Measurements from ENCODE around the gene PLA2G12A. TPM values are rescaled to one million over a fixed set of nuclear protein-coding genes. Genes with fewer than 3 reads are reported as not detected.
A peak's percentile ranks its signal among the peaks of the same experiment; 100 is the strongest.

Gene PLA2G12A
- polyA plus RNA-seq, 1 of the 3 experiments (the other 2 are of a cell fraction) = 7.9 TPM

DNA sequence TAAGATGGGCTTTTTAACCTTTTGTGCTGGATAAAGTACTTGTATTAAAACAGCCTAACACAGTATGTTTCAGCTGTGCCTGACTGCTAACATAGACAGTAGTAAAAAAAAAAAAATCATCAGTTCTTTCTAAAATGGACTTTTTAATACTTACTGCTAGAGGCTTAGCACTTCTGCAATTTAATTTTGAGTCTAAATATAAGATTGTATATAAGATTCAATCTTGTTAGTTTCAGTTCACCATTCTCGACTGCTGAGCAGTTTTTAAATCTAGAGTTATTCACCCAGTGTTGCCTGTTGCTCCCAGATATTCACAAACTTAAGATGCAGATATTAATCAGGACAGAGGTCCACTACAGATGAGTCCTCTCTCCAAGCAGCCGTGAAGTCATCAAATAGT lies 6.8 kb downstream of the PLA2G12A start (continued):
- TF ChIP-seq, protein P1, sequence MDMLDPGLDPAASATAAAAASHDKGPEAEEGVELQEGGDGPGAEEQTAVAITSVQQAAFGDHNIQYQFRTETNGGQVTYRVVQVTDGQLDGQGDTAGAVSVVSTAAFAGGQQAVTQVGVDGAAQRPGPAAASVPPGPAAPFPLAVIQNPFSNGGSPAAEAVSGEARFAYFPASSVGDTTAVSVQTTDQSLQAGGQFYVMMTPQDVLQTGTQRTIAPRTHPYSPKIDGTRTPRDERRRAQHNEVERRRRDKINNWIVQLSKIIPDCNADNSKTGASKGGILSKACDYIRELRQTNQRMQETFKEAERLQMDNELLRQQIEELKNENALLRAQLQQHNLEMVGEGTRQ (IDR thresholded peaks at IDR 0.05; ENCODE audit: borderline replicate concordance, low read depth, low read length) = no peak
- no peak for TF ChIP-seq TCF12 (IDR thresholded peaks at IDR 0.05)

DNA sequence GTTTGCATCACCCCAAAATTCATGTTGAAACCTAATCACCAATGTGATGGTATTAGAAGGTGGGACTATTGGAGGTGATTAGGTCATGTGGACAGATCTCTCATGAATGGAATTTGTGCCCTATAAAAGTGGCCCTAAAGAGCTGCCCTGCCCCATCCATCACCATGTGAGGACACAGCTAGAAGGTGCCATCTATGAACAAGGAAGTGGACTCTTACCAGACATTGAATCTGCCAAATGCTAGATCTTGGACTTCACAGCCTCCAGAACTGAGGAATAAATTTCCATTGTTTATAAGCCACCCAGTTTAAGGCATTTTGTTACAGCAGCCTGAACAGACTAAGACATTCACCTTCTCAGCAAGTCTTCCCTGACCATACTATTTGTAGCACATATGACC lies 7.5 kb downstream of the PLA2G12A start:
- peaks cover 3 to 9% of the 10 kb centered on the region in 2 experiments for H3K36me3 ChIP-seq (replicated peaks in 1 of 2; ENCODE audit: control insufficient read depth in 1 of 2, insufficient read depth in 2 of 2, low read length in 1 of 2)
- H3K79me2 ChIP-seq (ENCODE audit: insufficient read depth) = no peaks in the 10 kb centered on the region
- H3K9me2 ChIP-seq = no peaks in the 10 kb centered on the region
- DNase-seq = no peak
- H3K9me3 ChIP-seq = no peaks in the 10 kb centered on the region
- no peaks in the 10 kb centered on the region for H3K27me3 ChIP-seq (ENCODE audit: insufficient read depth)
- H3K4me1 ChIP-seq (ENCODE audit: control insufficient read depth in 1 of 2, insufficient read depth in 2 of 2, low read depth in 1 of 2, low read length in 1 of 2) = no peaks in the 10 kb centered on the region
- ChIA-PET CTCF (interaction anchor here (1.3 kb wide), 1 partner anchor 11 kb away, joined by 3 read pairs; no protein-coding TSS in a partner anchor), POLR2A (no interaction called here)
- no peaks in the 10 kb centered on the region for H4K20me1 ChIP-seq (ENCODE audit: insufficient read depth)
- no peak overlapping the region for H3K27ac ChIP-seq (ENCODE audit: low read depth in 2 of 2, low read length in 1 of 2)
- H2AFZ ChIP-seq (ENCODE audit: low read depth) = no peak overlapping the region
- no peak for TF ChIP-seq GATA2 (CRISPR knock-in tag; IDR thresholded peaks at IDR 0.05)
- TF ChIP-seq, protein P2, sequence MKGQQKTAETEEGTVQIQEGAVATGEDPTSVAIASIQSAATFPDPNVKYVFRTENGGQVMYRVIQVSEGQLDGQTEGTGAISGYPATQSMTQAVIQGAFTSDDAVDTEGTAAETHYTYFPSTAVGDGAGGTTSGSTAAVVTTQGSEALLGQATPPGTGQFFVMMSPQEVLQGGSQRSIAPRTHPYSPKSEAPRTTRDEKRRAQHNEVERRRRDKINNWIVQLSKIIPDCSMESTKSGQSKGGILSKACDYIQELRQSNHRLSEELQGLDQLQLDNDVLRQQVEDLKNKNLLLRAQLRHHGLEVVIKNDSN (IDR thresholded peaks at IDR 0.05; ENCODE audit: borderline replicate concordance, low read depth) = no peak
- no peak overlapping the region for H3K4me2 ChIP-seq
- H3K9ac ChIP-seq = no peak overlapping the region
- no peak overlapping the region; a peak in 1 of 4 replicates for H3K4me3 ChIP-seq (ENCODE audit: low read depth in 2 of 2, low read length in 1 of 2)
- no peaks in the 10 kb centered on the region for H3F3A ChIP-seq (replicated peaks; ENCODE audit: insufficient read depth)

DNA sequence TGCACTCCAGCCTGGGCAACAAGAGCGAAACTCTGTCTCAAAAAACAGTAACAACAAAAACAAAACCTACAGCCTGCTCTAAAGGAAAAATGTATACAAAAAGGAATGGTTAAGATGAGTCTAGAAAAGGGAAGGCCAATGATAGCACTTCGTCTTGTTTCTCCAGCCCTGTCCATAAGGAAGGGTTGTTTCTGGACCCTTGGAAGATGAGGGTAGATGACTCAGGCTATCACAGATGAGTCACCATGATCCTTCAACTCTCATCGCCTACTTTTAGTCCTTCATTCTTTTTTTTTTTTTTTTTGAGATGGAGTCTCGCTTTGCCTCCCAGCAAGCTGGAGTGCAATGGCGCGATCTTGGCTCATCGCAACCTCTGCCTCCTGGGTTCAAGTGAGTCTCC lies 8.8 kb downstream of the PLA2G12A start:
- no peaks in the 10 kb centered on the region for H3F3A ChIP-seq (replicated peaks; ENCODE audit: insufficient read depth)
- no peaks in the 10 kb centered on the region for H3K9me2 ChIP-seq
- H4K20me1 ChIP-seq (ENCODE audit: insufficient read depth) = no peaks in the 10 kb centered on the region
- POLR2A ChIA-PET = no interaction called here
- no peaks in the 10 kb centered on the region for H3K4me1 ChIP-seq (ENCODE audit: control insufficient read depth in 1 of 2, insufficient read depth in 2 of 2, low read depth in 1 of 2, low read length in 1 of 2)
- H3K9me3 ChIP-seq = no peaks in the 10 kb centered on the region
- CTCF ChIA-PET = no interaction called here
- H3K36me3 ChIP-seq (replicated peaks in 1 of 2; ENCODE audit: control insufficient read depth in 1 of 2, insufficient read depth in 2 of 2, low read length in 1 of 2) = peaks cover 12 to 16% of the 10 kb centered on the region in 2 experiments
- no peak overlapping the region for H3K4me3 ChIP-seq (ENCODE audit: low read depth in 2 of 2, low read length in 1 of 2)
- DNase-seq = no peak
- no peak overlapping the region for H3K9ac ChIP-seq
- no peak overlapping the region for H3K27ac ChIP-seq (ENCODE audit: low read depth in 2 of 2, low read length in 1 of 2)
- 86% methylated on average over 7 of the region's 7 CpGs for WGBS (ENCODE audit: low lambda C conversion rate)
- no peaks in the 10 kb centered on the region for H3K79me2 ChIP-seq (ENCODE audit: insufficient read depth)
- no peak overlapping the region for H2AFZ ChIP-seq (ENCODE audit: low read depth)
- no peak overlapping the region for H3K4me2 ChIP-seq
- H3K27me3 ChIP-seq (ENCODE audit: insufficient read depth) = no peaks in the 10 kb centered on the region
- no peak for TF ChIP-seq FOXJ3 (CRISPR knock-in tag; IDR thresholded peaks at IDR 0.05)
- TF ChIP-seq TAF1 (IDR thresholded peaks at IDR 0.05; ENCODE audit: borderline replicate concordance, low read depth, low read length) = no peak
- peak; percentile 35; the same call in 1 of the 2 replicates for TF ChIP-seq JUND (IDR thresholded peaks at IDR 0.05)
- peak; percentile 53; the same call in 1 of the 2 replicates for TF ChIP-seq FOSL2 (IDR thresholded peaks at IDR 0.05; ENCODE audit: borderline replicate concordance, low read depth)

DNA sequence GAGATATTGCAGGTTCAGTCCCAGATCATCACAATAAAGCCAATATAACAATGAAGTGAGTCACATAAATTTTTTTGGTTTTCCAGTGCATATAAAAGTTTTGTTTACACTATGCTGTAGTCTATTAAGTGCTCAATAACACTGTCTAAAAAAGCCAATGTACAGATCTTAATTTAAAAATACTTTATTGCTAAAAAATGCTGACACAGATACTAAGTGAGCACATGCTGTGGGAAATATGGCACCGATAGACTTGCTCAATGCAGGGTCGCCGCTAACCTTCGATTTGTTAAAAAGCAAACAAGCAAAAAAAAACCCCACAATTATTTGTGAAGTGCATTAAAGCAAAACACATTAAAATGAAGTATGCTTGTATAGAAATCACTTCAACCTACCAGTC lies 10.3 kb downstream of the PLA2G12A start:
- no peaks in the 10 kb centered on the region for H3K9me2 ChIP-seq
- no peaks in the 10 kb centered on the region for H3K4me1 ChIP-seq (ENCODE audit: control insufficient read depth in 1 of 2, insufficient read depth in 2 of 2, low read depth in 1 of 2, low read length in 1 of 2)
- no peaks in the 10 kb centered on the region for H4K20me1 ChIP-seq (ENCODE audit: insufficient read depth)
- ChIA-PET CTCF (no interaction called here), POLR2A (no interaction called here)
- no peak overlapping the region for H3K4me3 ChIP-seq (ENCODE audit: low read depth in 2 of 2, low read length in 1 of 2)
- WGBS (ENCODE audit: low lambda C conversion rate) = 98% methylated on average over 4 of the region's 4 CpGs
- H3K4me2 ChIP-seq = no peak overlapping the region
- no peaks in the 10 kb centered on the region for H3K9me3 ChIP-seq
- no peaks in the 10 kb centered on the region for H3F3A ChIP-seq (replicated peaks; ENCODE audit: insufficient read depth)
- no peak overlapping the region for H3K9ac ChIP-seq
- no peak overlapping the region for H3K27ac ChIP-seq (ENCODE audit: low read depth in 2 of 2, low read length in 1 of 2)
- H3K36me3 ChIP-seq (replicated peaks in 1 of 2; ENCODE audit: control insufficient read depth in 1 of 2, insufficient read depth in 2 of 2, low read length in 1 of 2) = peaks cover 6 to 16% of the 10 kb centered on the region in 2 experiments
- no peaks in the 10 kb centered on the region for H3K79me2 ChIP-seq (ENCODE audit: insufficient read depth)
- no peaks in the 10 kb centered on the region for H3K27me3 ChIP-seq (ENCODE audit: insufficient read depth)
- no peak overlapping the region for H2AFZ ChIP-seq (ENCODE audit: low read depth)
- DNase-seq = no peak
- TF ChIP-seq FOXM1 (IDR thresholded peaks at IDR 0.05; ENCODE audit: low read depth) (no peak), NRF1 (IDR thresholded peaks at IDR 0.05; ENCODE audit: low read depth, low read length) (no peak), FOSL2 (IDR thresholded peaks at IDR 0.05; ENCODE audit: borderline replicate concordance, low read depth) (no peak), ELF1 (IDR thresholded peaks at IDR 0.05) (no peak), FOXJ3 (CRISPR knock-in tag; IDR thresholded peaks at IDR 0.05) (no peak), TAF1 (IDR thresholded peaks at IDR 0.05; ENCODE audit: borderline replicate concordance, low read depth, low read length) (no peak), SIN3A (IDR thresholded peaks at IDR 0.05; ENCODE audit: borderline replicate concordance, low read depth, low read length) (no peak), MEF2A (IDR thresholded peaks at IDR 0.05; ENCODE audit: borderline replicate concordance, low read depth) (no peak), POLR2AphosphoS5 (IDR thresholded peaks at IDR 0.05; ENCODE audit: low read depth, low read length) (no peak)
- TF ChIP-seq, protein P3, sequence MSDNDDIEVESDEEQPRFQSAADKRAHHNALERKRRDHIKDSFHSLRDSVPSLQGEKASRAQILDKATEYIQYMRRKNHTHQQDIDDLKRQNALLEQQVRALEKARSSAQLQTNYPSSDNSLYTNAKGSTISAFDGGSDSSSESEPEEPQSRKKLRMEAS (IDR thresholded peaks at IDR 0.05; ENCODE audit: low read depth) = no peak
- TF ChIP-seq, protein P4, sequence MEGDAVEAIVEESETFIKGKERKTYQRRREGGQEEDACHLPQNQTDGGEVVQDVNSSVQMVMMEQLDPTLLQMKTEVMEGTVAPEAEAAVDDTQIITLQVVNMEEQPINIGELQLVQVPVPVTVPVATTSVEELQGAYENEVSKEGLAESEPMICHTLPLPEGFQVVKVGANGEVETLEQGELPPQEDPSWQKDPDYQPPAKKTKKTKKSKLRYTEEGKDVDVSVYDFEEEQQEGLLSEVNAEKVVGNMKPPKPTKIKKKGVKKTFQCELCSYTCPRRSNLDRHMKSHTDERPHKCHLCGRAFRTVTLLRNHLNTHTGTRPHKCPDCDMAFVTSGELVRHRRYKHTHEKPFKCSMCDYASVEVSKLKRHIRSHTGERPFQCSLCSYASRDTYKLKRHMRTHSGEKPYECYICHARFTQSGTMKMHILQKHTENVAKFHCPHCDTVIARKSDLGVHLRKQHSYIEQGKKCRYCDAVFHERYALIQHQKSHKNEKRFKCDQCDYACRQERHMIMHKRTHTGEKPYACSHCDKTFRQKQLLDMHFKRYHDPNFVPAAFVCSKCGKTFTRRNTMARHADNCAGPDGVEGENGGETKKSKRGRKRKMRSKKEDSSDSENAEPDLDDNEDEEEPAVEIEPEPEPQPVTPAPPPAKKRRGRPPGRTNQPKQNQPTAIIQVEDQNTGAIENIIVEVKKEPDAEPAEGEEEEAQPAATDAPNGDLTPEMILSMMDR (IDR thresholded peaks at IDR 0.05) = no peak
- TF ChIP-seq, protein P2 (IDR thresholded peaks at IDR 0.05; ENCODE audit: borderline replicate concordance, low read depth) = no peak

All from SK-N-SH (cell line).